Smooth muscle cell (in vitro differentiated cells): ENCODE data around the gene DOK6. TPM values are rescaled to one million over a fixed set of nuclear protein-coding genes. Genes with fewer than 3 reads are reported as not detected.

Source experiments
- DNase-seq: peaks from one replicate; lab custom pipeline; 2025; ENCODE audit not compliant: unreplicated experiment; lab: John Stamatoyannopoulos, UW
- H2AFZ ChIP-seq: fragments of 200-600 bp; sonication (generic); 2 replicates; pipeline ENCODE4 v1.6.0; 2016; ENCODE audit warnings: antibody characterized with exemption, low read depth, mild to moderate bottlenecking
- H3F3A ChIP-seq: fragments of 200-600 bp; sonication (generic); 2 replicates; pipeline ENCODE4 v1.6.0; 2017; ENCODE audit warnings: antibody characterized with exemption, low read depth
- H3K27ac ChIP-seq: fragments of 200-600 bp; sonication (generic); 2 replicates; pipeline ENCODE4 v1.5.1; 2016; ENCODE audit warnings: low read depth, mild to moderate bottlenecking
- H3K27me3 ChIP-seq: fragments of 200-600 bp; sonication (generic); 2 replicates; pipeline ENCODE4 v1.6.1; 2016; ENCODE audit warnings: low read depth, mild to moderate bottlenecking
- H3K36me3 ChIP-seq: fragments of 200-600 bp; sonication (generic); 2 replicates; pipeline ENCODE4 v1.5.1; 2016; ENCODE audit warnings: low read depth
- H3K4me1 ChIP-seq: fragments of 200-600 bp; sonication (generic); 2 replicates; pipeline ENCODE4 v1.5.1; 2016; ENCODE audit warnings: low read depth
- H3K4me2 ChIP-seq: fragments of 200-600 bp; sonication (generic); 2 replicates; pipeline ENCODE4 v1.6.0; 2016; ENCODE audit warnings: mild to moderate bottlenecking
- H3K4me3 ChIP-seq: fragments of 200-600 bp; sonication (generic); 2 replicates; pipeline ENCODE4 v1.5.1; 2016; ENCODE audit warnings: mild to moderate bottlenecking
- H3K79me2 ChIP-seq: fragments of 200-600 bp; sonication (generic); 2 replicates; pipeline ENCODE4 v1.6.0; 2016; ENCODE audit warnings: low read depth, mild to moderate bottlenecking
- H3K9ac ChIP-seq: fragments of 200-600 bp; sonication (generic); 2 replicates; pipeline ENCODE4 v1.6.0; 2016; ENCODE audit warnings: low read depth
- H3K9me3 ChIP-seq: fragments of 200-600 bp; sonication (generic); replicated peaks from 2 replicates; pipeline ENCODE4 v1.5.1; 2016; ENCODE audit warnings: low read depth
- H4K20me1 ChIP-seq: fragments of 200-600 bp; sonication (generic); 2 replicates; pipeline ENCODE4 v1.6.0; 2016; ENCODE audit warnings: low read depth
- WGBS: methylation state at CpG from one replicate; pipeline ENCODE4 v1.1.7; 2016; ENCODE audit warnings: low lambda C conversion rate; 5-methylcytosine and 5-hydroxymethylcytosine counted together
- polyA plus RNA-seq: library from polyadenylated mRNA; unstranded; fragments of >200 nt; fragmentation: Nextera tagmentation; extraction: Ambion mirVana; gene quantifications from 2 replicates; pipeline ENCODE4 v1.2.1, GENCODE V29; 2016
- total RNA-seq: library from RNA; depleted of rRNA; stranded (reverse); fragments of >200 nt; gene quantifications from 2 replicates; pipeline ENCODE4 v1.2.3, GENCODE V29; 2014
- TF ChIP-seq, protein P1 (sequence below): fragments of 200-600 bp; sonication (generic); IDR thresholded peaks from 2 replicates; pipeline ENCODE4 v1.5.1; 2017; ENCODE audit warnings: borderline replicate concordance, mild to moderate bottlenecking, antibody characterized with exemption; ENCODE audit not compliant: insufficient read depth, poor library complexity, severe bottlenecking

DOK6 gene
- total and polyA plus RNA-seq, 2 experiments from 2014 or later, result 7.2 to 21.4 TPM

- H3F3A ChIP-seq, result no peaks in the 10 kb centered on the region
- no peak overlapping the region for H3K4me2 ChIP-seq
- TF ChIP-seq, protein P1, sequence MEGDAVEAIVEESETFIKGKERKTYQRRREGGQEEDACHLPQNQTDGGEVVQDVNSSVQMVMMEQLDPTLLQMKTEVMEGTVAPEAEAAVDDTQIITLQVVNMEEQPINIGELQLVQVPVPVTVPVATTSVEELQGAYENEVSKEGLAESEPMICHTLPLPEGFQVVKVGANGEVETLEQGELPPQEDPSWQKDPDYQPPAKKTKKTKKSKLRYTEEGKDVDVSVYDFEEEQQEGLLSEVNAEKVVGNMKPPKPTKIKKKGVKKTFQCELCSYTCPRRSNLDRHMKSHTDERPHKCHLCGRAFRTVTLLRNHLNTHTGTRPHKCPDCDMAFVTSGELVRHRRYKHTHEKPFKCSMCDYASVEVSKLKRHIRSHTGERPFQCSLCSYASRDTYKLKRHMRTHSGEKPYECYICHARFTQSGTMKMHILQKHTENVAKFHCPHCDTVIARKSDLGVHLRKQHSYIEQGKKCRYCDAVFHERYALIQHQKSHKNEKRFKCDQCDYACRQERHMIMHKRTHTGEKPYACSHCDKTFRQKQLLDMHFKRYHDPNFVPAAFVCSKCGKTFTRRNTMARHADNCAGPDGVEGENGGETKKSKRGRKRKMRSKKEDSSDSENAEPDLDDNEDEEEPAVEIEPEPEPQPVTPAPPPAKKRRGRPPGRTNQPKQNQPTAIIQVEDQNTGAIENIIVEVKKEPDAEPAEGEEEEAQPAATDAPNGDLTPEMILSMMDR, result no peak
- no peaks in the 10 kb centered on the region for H3K36me3 ChIP-seq
- H3K79me2 ChIP-seq, result no peaks in the 10 kb centered on the region
- H2AFZ ChIP-seq, result no peak overlapping the region
- no peaks in the 10 kb centered on the region for H4K20me1 ChIP-seq
- H3K9ac ChIP-seq, result no peak overlapping the region
- H3K27ac ChIP-seq, result no peak overlapping the region
- no peaks in the 10 kb centered on the region for H3K9me3 ChIP-seq
- H3K4me1 ChIP-seq, result no peaks in the 10 kb centered on the region
- H3K27me3 ChIP-seq, result no peaks in the 10 kb centered on the region
- H3K4me3 ChIP-seq, result no peak overlapping the region
- DNase-seq, result no peak
- 96% methylated on average over 5 of the region's 5 CpGs for WGBS
Measured at GRCh38 chr18:69651243-69651642, 250.6 kb downstream of the DOK6 start.

- Histone ChIP-seq H3K79me2 (no peaks in the 10 kb centered on the region), H3F3A (no peaks in the 10 kb centered on the region), H3K4me3 (no peak overlapping the region), H3K9me3 (no peaks in the 10 kb centered on the region), H3K36me3 (no peaks in the 10 kb centered on the region), H3K4me2 (no peak overlapping the region), H3K4me1 (no peaks in the 10 kb centered on the region), H2AFZ (no peak overlapping the region), H4K20me1 (no peaks in the 10 kb centered on the region), H3K27ac (no peak overlapping the region), H3K9ac (no peak overlapping the region), H3K27me3 (no peaks in the 10 kb centered on the region)
- TF ChIP-seq, protein P1, result no peak
- DNase-seq, result no peak
Measured at GRCh38 chr18:69655816-69656215, 255.1 kb downstream of the DOK6 start.

- Histone ChIP-seq H3K27me3 (no peaks in the 10 kb centered on the region), H3K4me2 (no peak overlapping the region), H3K9ac (no peak overlapping the region), H2AFZ (no peak overlapping the region), H3F3A (no peaks in the 10 kb centered on the region), H4K20me1 (no peaks in the 10 kb centered on the region), H3K36me3 (no peaks in the 10 kb centered on the region), H3K4me3 (no peak overlapping the region), H3K4me1 (no peaks in the 10 kb centered on the region), H3K27ac (no peak overlapping the region), H3K9me3 (no peaks in the 10 kb centered on the region), H3K79me2 (no peaks in the 10 kb centered on the region)
- TF ChIP-seq, protein P1, result no peak
- WGBS, result 77% methylated on average over 4 of the region's 4 CpGs
- no peak for DNase-seq
Measured at GRCh38 chr18:69658103-69658502, 257.4 kb downstream of the DOK6 start.

DNA sequence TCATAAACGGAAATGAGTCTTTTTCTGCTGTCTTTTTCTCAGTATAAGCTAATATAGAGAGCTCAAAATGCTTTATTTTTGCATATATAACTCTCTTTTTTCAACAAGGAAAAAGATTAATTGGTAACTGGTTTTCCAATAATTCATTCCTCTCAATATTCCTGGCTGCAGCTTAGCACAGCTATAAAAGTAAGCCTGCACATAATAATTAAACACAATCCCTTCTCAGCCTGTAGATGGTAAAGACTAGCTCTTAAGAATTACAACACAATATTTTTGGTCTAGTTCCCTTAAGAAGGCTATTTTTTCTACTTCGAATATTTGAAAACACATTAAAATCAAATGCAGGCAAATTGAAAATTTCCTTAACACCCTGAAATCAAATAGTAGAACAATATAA lies 258.0 kb downstream of the DOK6 start:
- Histone ChIP-seq H4K20me1 (no peaks in the 10 kb centered on the region), H3K4me2 (no peak overlapping the region), H3K36me3 (no peaks in the 10 kb centered on the region), H3K79me2 (no peaks in the 10 kb centered on the region), H3K4me1 (no peaks in the 10 kb centered on the region), H3K9ac (no peak overlapping the region), H3K9me3 (no peaks in the 10 kb centered on the region), H2AFZ (no peak overlapping the region), H3K27me3 (no peaks in the 10 kb centered on the region), H3K27ac (no peak overlapping the region), H3F3A (no peaks in the 10 kb centered on the region), H3K4me3 (no peak overlapping the region)
- DNase-seq, result no peak
- TF ChIP-seq, protein P1, result no peak
- 52% methylated on average over 2 of the region's 2 CpGs for WGBS
